ENCODE results near the gene MEGF9. TPM values are rescaled to one million over a fixed set of nuclear protein-coding genes. Genes with fewer than 3 reads are reported as not detected.
"Not testable (repeated sequence)": the region's sequence is repeated elsewhere in the genome, so short reads cannot be mapped to it uniquely, and the experiment has no call there.

MEGF9 gene
- total RNA-seq, 2 experiments from 2014 or later = 5.1 to 10.2 TPM

DNA sequence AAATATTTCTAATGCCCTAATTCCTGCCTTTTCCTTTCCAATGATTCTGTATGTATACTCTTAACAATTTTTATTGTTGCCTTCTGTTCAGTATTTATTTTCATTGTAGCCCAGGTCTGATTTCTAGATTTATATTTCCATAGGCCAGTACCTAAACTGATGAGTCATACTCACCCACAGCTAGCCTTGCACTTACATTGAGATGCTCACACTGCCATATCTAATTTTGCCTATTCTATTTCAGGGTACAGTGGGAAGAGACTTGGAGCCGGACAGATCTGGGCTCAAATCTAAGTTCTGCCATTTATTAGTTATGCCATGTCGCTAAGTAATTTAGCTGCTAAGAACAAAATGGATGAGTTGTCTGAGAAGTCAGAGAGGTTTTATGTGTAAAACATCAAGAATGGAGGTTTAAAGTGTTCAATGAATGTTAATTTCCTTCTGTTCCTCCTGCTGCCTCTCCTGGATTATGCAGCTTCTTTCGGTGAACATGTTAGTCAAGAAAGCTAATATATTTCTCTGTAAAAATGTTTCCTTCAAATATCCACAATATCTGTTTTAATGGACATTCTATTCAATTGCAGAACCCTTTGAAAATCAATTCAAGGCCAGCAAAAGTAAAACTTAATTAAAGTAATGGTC lies 72.0 kb downstream of the MEGF9 start:
- Histone ChIP-seq H4K20me1 (ENCODE audit: insufficient read depth, low read length) (no peaks in the 10 kb centered on the region), H3K4me2 (ENCODE audit: low read length) (no peak overlapping the region), H3K9me2 (ENCODE audit: insufficient read depth, low read length) (no peaks in the 10 kb centered on the region), H2AFZ (ENCODE audit: low read length) (no peak overlapping the region), H3K4me1 (ENCODE audit: insufficient read depth, low read length, poor library complexity, severe bottlenecking) (no peaks in the 10 kb centered on the region), H3K27ac (ENCODE audit: low read depth, low read length, poor library complexity, severe bottlenecking) (no peak overlapping the region), H3K79me2 (ENCODE audit: insufficient read depth, low read depth, low read length) (no peaks in the 10 kb centered on the region), H3K9me3 (ENCODE audit: low read length) (no peaks in the 10 kb centered on the region), H3K36me3 (ENCODE audit: insufficient read depth, low read length) (no peaks in the 10 kb centered on the region), H3K4me3 (ENCODE audit: low read depth, low read length, poor library complexity, severe bottlenecking) (no peak overlapping the region)
- BruUV-seq (replicated peaks) = no TSS peak
- POLR2A ChIA-PET = interaction anchor here (0.7 to 1.0 kb wide), 2 partner anchors 18 to 31 kb away, joined by 3 to 4 read pairs; no protein-coding TSS in a partner anchor
- CTCF ChIA-PET (ENCODE audit: unreplicated experiment) = no interaction called here
- DNase-seq (ENCODE audit: low spot score) = no peak
- TF ChIP-seq CTCF (conservative IDR thresholded peaks at IDR 0.05; ENCODE audit: low read length) (no peak), EZH2phosphoT487 (IDR thresholded peaks at IDR 0.05; ENCODE audit: borderline replicate concordance, low read depth, low read length) (no peak)
- intact Hi-C loops (cut with micrococcal nuclease; ENCODE audit: unreplicated experiment) = no loop called here

- H3K4me3 ChIP-seq (ENCODE audit: low read depth, low read length, poor library complexity, severe bottlenecking); H3K36me3 ChIP-seq (ENCODE audit: insufficient read depth, low read length); H3K27ac ChIP-seq (ENCODE audit: low read depth, low read length, poor library complexity, severe bottlenecking); BruUV-seq (replicated peaks); H3K4me1 ChIP-seq (ENCODE audit: insufficient read depth, low read length, poor library complexity, severe bottlenecking); intact Hi-C loops (cut with micrococcal nuclease; ENCODE audit: unreplicated experiment); H3K4me2 ChIP-seq (ENCODE audit: low read length); H3K9me2 ChIP-seq (ENCODE audit: insufficient read depth, low read length); H4K20me1 ChIP-seq (ENCODE audit: insufficient read depth, low read length); CTCF ChIA-PET (ENCODE audit: unreplicated experiment); H3K79me2 ChIP-seq (ENCODE audit: insufficient read depth, low read depth, low read length); H2AFZ ChIP-seq (ENCODE audit: low read length); DNase-seq (ENCODE audit: low spot score); POLR2A ChIA-PET; H3K9me3 ChIP-seq (ENCODE audit: low read length): not testable (repeated sequence)
These were observed 73.4 kb downstream of the MEGF9 start for GRCh38 chr9:120640874-120641273.

GRCh38 chr9:120640380-120640779 lies 73.9 kb downstream of the MEGF9 start:
- ChIA-PET POLR2A (interaction anchor here (0.6 kb wide), 1 partner anchor 998 kb away, joined by 3 read pairs; no protein-coding TSS in a partner anchor), CTCF (ENCODE audit: unreplicated experiment) (no interaction called here)
- BruUV-seq (replicated peaks) = no TSS peak
- no peaks in the 10 kb centered on the region for H4K20me1 ChIP-seq (ENCODE audit: insufficient read depth, low read length)
- no peaks in the 10 kb centered on the region for H3K36me3 ChIP-seq (ENCODE audit: insufficient read depth, low read length)
- intact Hi-C loops (cut with micrococcal nuclease; ENCODE audit: unreplicated experiment) = no loop called here
- no peak overlapping the region for H2AFZ ChIP-seq (ENCODE audit: low read length)
- DNase-seq (ENCODE audit: low spot score) = no peak
- no peak overlapping the region for H3K4me2 ChIP-seq (ENCODE audit: low read length)
- no peaks in the 10 kb centered on the region for H3K9me2 ChIP-seq (ENCODE audit: insufficient read depth, low read length)
- H3K27ac ChIP-seq (ENCODE audit: low read depth, low read length, poor library complexity, severe bottlenecking) = no peak overlapping the region
- no peak for TF ChIP-seq EZH2phosphoT487 (IDR thresholded peaks at IDR 0.05; ENCODE audit: borderline replicate concordance, low read depth, low read length)
- no peak for TF ChIP-seq CTCF (conservative IDR thresholded peaks at IDR 0.05; ENCODE audit: low read length)
- H3K4me1 ChIP-seq (ENCODE audit: insufficient read depth, low read length, poor library complexity, severe bottlenecking) = no peaks in the 10 kb centered on the region
- H3K4me3 ChIP-seq (ENCODE audit: low read depth, low read length, poor library complexity, severe bottlenecking) = no peak overlapping the region
- H3K79me2 ChIP-seq (ENCODE audit: insufficient read depth, low read depth, low read length) = no peaks in the 10 kb centered on the region
- H3K9me3 ChIP-seq (ENCODE audit: low read length) = peaks cover 4% of the 10 kb centered on the region; the same call in 1 of the 2 replicates

All from OCI-LY7 (cell line).